GM12878 (cell line): ENCODE data around the gene SLC6A3. TPM values are rescaled to one million over a fixed set of nuclear protein-coding genes. Genes with fewer than 3 reads are reported as not detected.

Source experiments
- ATAC-seq: fragments of 200-7000 bp; cut with Tn5 transposase; 3 replicates; pipeline ENCODE4 v1.9.1; 2020; ENCODE audit warnings: mild to moderate bottlenecking, moderate library complexity
- BruUV-seq: library from RNA; stranded (reverse); fragments of 400-500 nt; replicated peaks from 2 replicates; lab custom pipeline; 2021; lab: Mats Ljungman, UMichigan
- CTCF ChIA-PET: fragments of 300-600 bp; sonication (Branson Sonifier 250); formaldehyde crosslinking; extraction: SDS; loops from one replicate; lab custom pipeline; 2021; ENCODE audit warnings: inconsistent platforms; lab: Yijun Ruan, JAX
- POLR2A ChIA-PET: fragments of 350-600 bp; formaldehyde crosslinking; extraction: SDS; loops from one replicate; lab custom pipeline; 2021; ENCODE audit warnings: inconsistent platforms; lab: Charles Lee
- RAD21 ChIA-PET: fragments of 300-600 bp; sonication (Branson Sonifier 250); formaldehyde crosslinking; loops from one replicate; lab custom pipeline; 2023; ENCODE audit warnings: antibody characterized with exemption; ENCODE audit not compliant: unreplicated experiment; lab: Charles Lee
- SMC1A ChIA-PET: fragments of 300-600 bp; sonication (Branson Sonifier 250); formaldehyde crosslinking; loops from one replicate; lab custom pipeline; 2023; ENCODE audit not compliant: unreplicated experiment, uncharacterized antibody; lab: Charles Lee
- DNase-seq: peaks from one replicate; pipeline ENCODE4 v3.0.0-alpha.2; 2011; ENCODE audit warnings: low read depth, low spot score
- FAIRE-seq: peaks from 3 replicates; lab custom pipeline; 2011; peaks lifted over from hg19 to GRCh38; lab: Jason Lieb, UNC
- H2AFZ ChIP-seq: 2 replicates; pipeline ENCODE4 v1.6.0; 2011; ENCODE audit warnings: low read depth, low read length, control low read depth; ENCODE audit not compliant: control insufficient read depth
- H3K27ac ChIP-seq: 2 replicates; pipeline ENCODE4 v1.5.1; 2011; ENCODE audit warnings: control low read depth; ENCODE audit not compliant: control insufficient read depth, insufficient read depth
- H3K27me3 ChIP-seq, 2 experiments: replicated peaks in 1 of 2; 2 replicates each; pipeline versions ENCODE4 v1.6.0 to v1.6.1; 2011; ENCODE audit warnings: low read length in 1 of 2; ENCODE audit not compliant: control insufficient read depth in 2 of 2, insufficient read depth in 2 of 2
- H3K36me3 ChIP-seq, 2 experiments: 2 replicates each; pipeline ENCODE4 v1.5.1; 2011; ENCODE audit warnings: low read length in 1 of 2; ENCODE audit not compliant: control insufficient read depth in 2 of 2, insufficient read depth in 2 of 2
- H3K4me1 ChIP-seq: 2 replicates; pipeline ENCODE4 v1.6.1; 2011; ENCODE audit warnings: mild to moderate bottlenecking, low read length, moderate library complexity, mixed read lengths; ENCODE audit not compliant: control insufficient read depth, insufficient read depth
- H3K4me2 ChIP-seq: 2 replicates; pipeline ENCODE4 v1.6.0; 2011; ENCODE audit warnings: control low read depth; ENCODE audit not compliant: control insufficient read depth, insufficient read depth
- H3K4me3 ChIP-seq: fragments of 200-600 bp; sonication (generic); 2 replicates; pipeline ENCODE4 v1.5.1; 2016
- H3K79me2 ChIP-seq: 2 replicates; pipeline ENCODE4 v1.6.0; 2011; ENCODE audit warnings: low read length; ENCODE audit not compliant: control insufficient read depth, insufficient read depth
- H3K9ac ChIP-seq: 2 replicates; pipeline ENCODE4 v1.8.0; 2011; ENCODE audit warnings: low read length, control low read depth, mixed read lengths; ENCODE audit not compliant: control insufficient read depth, insufficient read depth
- H3K9me3 ChIP-seq: replicated peaks from 3 replicates; pipeline ENCODE4 v1.5.1; 2011; ENCODE audit warnings: mild to moderate bottlenecking, low read length; ENCODE audit not compliant: control insufficient read depth, insufficient read depth
- H4K20me1 ChIP-seq: 2 replicates; pipeline ENCODE4 v1.6.0; 2011; ENCODE audit not compliant: control insufficient read depth, insufficient read depth
- BCL11A ChIP-seq: IDR thresholded peaks from 2 replicates; pipeline ENCODE4 v1.6.1; 2011; ENCODE audit warnings: low read depth, low read length
- EGR1 ChIP-seq, 2 experiments: IDR thresholded peaks; 1 replicate in 1 of 2; 2 replicates in 1 of 2; pipeline ENCODE4 v1.6.1; 2011 to 2012; ENCODE audit warnings: low read depth in 2 of 2, low read length in 2 of 2, borderline replicate concordance in 1 of 2, mild to moderate bottlenecking in 1 of 2, moderate library complexity in 1 of 2
- GABPA ChIP-seq: IDR thresholded peaks from 2 replicates; pipeline ENCODE4 v1.6.1; 2014; ENCODE audit warnings: antibody characterized with exemption, low read depth, mild to moderate bottlenecking, inconsistent platforms
- HDAC6 ChIP-seq: fragments of 200-600 bp; sonication (generic); IDR thresholded peaks from one replicate; pipeline ENCODE4 v1.8.0; 2017; ENCODE audit warnings: antibody characterized with exemption; ENCODE audit not compliant: unreplicated experiment
- PAX5 ChIP-seq: IDR thresholded peaks from 2 replicates; pipeline ENCODE4 v1.6.1; 2011; ENCODE audit warnings: low read depth, low read length, borderline replicate concordance
- SREBF1 ChIP-seq: IDR thresholded peaks from 2 replicates; pipeline ENCODE4 v1.6.1; 2012; ENCODE audit warnings: mild to moderate bottlenecking, low read length
- ZNF622 ChIP-seq: fragments of 450-650 bp; IDR thresholded peaks from 2 replicates; pipeline ENCODE4 v1.6.1; 2017; ENCODE audit warnings: mild to moderate bottlenecking, inconsistent platforms
- whole genome bisulfite sequencing: methylation state at CpG from one replicate; pipeline ENCODE4 v1.1.6; 2016; ENCODE audit warnings: low lambda C conversion rate; ENCODE audit not compliant: insufficient replicate concordance, insufficient coverage; ENCODE audit errors: missing lambda C conversion rate; 5-methylcytosine and 5-hydroxymethylcytosine counted together
- in situ Hi-C: fragments of 300-500 bp; cut with MboI; formaldehyde crosslinking; loops from 9 replicates; pipeline ENCODE4 v1.14.3; 2018; ENCODE audit warnings: mixed read lengths
- intact Hi-C: fragments of 100-400 bp; cut with micrococcal nuclease; formaldehyde crosslinking; loops from one replicate; pipeline ENCODE4 v1.14.2; 2022; ENCODE audit not compliant: unreplicated experiment
- polyA plus RNA-seq, 11 experiments: library from polyadenylated mRNA; depleted of rRNA in 4 of 11; unstranded in 6 of 11; stranded (reverse) in 5 of 11; fragments of >200 nt; fragmentation: Nextera tagmentation in 4 of 11; fragmentation: Illumina TruSeq in 1 of 11; extraction: Ambion mirVana in 4 of 11; extraction: Trizol in 1 of 11; gene quantifications; 1 replicate in 1 of 11; 2 replicates in 10 of 11; pipeline versions ENCODE4 v1.2.1 to v1.2.3, GENCODE V29; 2011 to 2016; ENCODE audit warnings: inconsistent platforms in 2 of 11, missing spikeins in 2 of 11, low read depth in 1 of 11
- total RNA-seq, 4 experiments: library from RNA; depleted of rRNA in 3 of 4; stranded (reverse); fragments of >200 nt in 3 of 4; fragmentation: Illumina TruSeq in 1 of 4; extraction: Trizol in 1 of 4; gene quantifications; 2 replicates each; pipeline versions ENCODE4 v1.2.1 to v1.2.3, GENCODE V29; 2013 to 2021
- TF ChIP-seq, protein P1 (sequence below): fragments of 450-650 bp; IDR thresholded peaks from 2 replicates; pipeline ENCODE4 v1.6.1; 2016; ENCODE audit warnings: mild to moderate bottlenecking, moderate library complexity, borderline replicate concordance
- TF ChIP-seq, protein P2 (sequence below), 3 experiments: IDR thresholded peaks in 2 of 3; conservative IDR thresholded peaks in 1 of 3; 2 replicates each; pipeline ENCODE4 v1.5.1; 2011; ENCODE audit warnings: low read depth in 3 of 3, low read length in 3 of 3, mild to moderate bottlenecking in 3 of 3, control low read depth in 2 of 3, moderate library complexity in 2 of 3, inconsistent platforms in 1 of 3, mixed read lengths in 1 of 3; ENCODE audit not compliant: control insufficient read depth in 2 of 3, insufficient read depth in 1 of 3; ENCODE audit errors: extremely low read depth in 1 of 3

SLC6A3 gene
- total and polyA plus RNA-seq, 10 of the 15 experiments (the other 5 are each of a cell fraction or from before 2014, with no cell fraction given) = 0.01 TPM; not detected in 9

DNA sequence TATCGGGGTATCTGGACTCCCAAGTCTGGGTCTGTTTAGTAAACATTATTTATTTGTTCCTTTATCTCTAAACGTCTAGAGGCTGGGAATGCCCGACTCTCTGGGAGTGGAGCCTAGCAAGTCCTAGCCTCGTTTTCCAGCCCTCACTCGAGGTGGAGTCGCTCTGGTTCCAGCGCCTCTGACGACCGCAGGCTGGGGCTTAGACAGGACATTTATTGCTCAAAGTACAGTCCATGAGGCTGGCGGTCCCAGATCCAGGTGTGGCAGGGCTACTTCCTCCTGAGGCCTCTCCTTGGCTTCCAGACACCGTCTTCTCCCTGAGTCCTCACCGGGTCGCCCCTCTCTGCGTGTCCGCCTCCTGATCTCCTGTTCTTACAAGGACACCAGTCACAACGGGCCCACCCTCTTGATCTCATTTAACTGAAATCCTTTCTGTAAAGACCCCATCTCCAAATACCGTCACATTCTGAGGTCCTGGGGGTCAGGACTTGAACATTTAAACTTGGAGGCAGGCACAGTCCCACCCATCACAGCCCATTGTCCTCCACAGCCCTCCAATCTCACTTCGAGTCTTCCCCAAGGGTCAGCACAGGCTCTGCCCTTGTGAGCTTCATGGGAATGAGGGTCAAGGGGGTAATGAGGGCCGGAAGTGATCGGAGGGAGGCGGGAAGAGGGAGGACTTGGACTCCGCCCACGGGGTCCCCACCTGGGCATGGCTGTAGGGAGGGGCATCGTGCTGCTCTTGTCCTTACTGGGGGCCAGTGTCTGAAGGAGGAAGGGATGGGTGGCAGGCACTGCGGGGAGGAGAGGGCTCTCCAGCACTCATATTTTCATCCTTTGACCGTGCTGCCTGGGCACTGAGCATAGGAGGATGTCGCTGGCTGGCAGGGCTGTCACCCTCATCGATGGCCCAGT, 88.1 kb downstream of the SLC6A3 start:
- SMC1A ChIA-PET = interaction anchor here (0.6 kb wide), 1 partner anchor 54 kb away, joined by 3 read pairs; no protein-coding TSS in a partner anchor

DNA sequence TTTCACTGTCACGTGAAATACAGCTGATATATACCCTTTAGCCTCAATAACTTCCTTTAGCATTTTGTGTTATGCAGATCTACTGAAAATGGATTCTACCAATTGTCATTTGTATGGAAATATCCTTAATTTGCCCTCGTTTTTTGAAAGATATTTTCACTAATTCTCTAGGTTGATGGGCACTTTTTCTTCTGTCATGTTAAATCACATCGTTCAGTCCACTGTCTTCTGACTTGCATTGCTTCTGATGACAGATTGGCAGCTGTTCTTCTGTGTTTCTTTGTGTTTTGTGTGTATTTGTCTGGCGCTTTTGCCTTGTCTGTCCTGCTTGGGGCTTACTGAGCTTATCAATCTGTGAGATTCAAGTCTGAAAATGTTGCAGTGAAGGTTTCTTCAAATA, 90.7 kb downstream of the SLC6A3 start:
- FAIRE-seq (no peak), DNase-seq (no peak), ATAC-seq (no peak)
- Histone ChIP-seq H3K79me2 (no peaks in the 10 kb centered on the region), H3K9ac (no peak overlapping the region), H3K4me3 (no peak overlapping the region), H3K27ac (no peak overlapping the region), H3K27me3 (peaks cover 0 to 2% of the 10 kb centered on the region in 2 experiments; a peak in 2 of 4 replicates), H3K9me3 (no peaks in the 10 kb centered on the region), H2AFZ (no peak overlapping the region), H3K4me1 (no peaks in the 10 kb centered on the region), H3K4me2 (no peak overlapping the region), H4K20me1 (no peaks in the 10 kb centered on the region), H3K36me3 (no peaks in the 10 kb centered on the region)
- CTCF ChIA-PET = interaction anchor here (0.9 to 1.3 kb wide), 3 partner anchors 26 to 298 kb away, joined by 3 read pairs; no protein-coding TSS in a partner anchor
- no TSS peak for BruUV-seq
- POLR2A ChIA-PET = no interaction called here
- 29% methylated on average over 4 of the region's 4 CpGs for WGBS
- intact Hi-C loops = no loop called here
- SMC1A ChIA-PET = interaction anchor here (0.7 to 1.3 kb wide), 3 partner anchors 9 to 112 kb away, joined by 3 to 5 read pairs (median 3); no protein-coding TSS in a partner anchor
- in situ Hi-C loops = no loop called here
- RAD21 ChIA-PET = no interaction called here
- TF ChIP-seq ZNF622 (no peak), GABPA (no peak), PAX5 (no peak), SREBF1 (no peak), HDAC6 (no peak), EGR1 (IDR thresholded peaks at IDR 0.05; ENCODE audit: borderline replicate concordance in 1 of 2, low read depth in 2 of 2, low read length in 2 of 2) (no peak)
- TF ChIP-seq, protein P1, sequence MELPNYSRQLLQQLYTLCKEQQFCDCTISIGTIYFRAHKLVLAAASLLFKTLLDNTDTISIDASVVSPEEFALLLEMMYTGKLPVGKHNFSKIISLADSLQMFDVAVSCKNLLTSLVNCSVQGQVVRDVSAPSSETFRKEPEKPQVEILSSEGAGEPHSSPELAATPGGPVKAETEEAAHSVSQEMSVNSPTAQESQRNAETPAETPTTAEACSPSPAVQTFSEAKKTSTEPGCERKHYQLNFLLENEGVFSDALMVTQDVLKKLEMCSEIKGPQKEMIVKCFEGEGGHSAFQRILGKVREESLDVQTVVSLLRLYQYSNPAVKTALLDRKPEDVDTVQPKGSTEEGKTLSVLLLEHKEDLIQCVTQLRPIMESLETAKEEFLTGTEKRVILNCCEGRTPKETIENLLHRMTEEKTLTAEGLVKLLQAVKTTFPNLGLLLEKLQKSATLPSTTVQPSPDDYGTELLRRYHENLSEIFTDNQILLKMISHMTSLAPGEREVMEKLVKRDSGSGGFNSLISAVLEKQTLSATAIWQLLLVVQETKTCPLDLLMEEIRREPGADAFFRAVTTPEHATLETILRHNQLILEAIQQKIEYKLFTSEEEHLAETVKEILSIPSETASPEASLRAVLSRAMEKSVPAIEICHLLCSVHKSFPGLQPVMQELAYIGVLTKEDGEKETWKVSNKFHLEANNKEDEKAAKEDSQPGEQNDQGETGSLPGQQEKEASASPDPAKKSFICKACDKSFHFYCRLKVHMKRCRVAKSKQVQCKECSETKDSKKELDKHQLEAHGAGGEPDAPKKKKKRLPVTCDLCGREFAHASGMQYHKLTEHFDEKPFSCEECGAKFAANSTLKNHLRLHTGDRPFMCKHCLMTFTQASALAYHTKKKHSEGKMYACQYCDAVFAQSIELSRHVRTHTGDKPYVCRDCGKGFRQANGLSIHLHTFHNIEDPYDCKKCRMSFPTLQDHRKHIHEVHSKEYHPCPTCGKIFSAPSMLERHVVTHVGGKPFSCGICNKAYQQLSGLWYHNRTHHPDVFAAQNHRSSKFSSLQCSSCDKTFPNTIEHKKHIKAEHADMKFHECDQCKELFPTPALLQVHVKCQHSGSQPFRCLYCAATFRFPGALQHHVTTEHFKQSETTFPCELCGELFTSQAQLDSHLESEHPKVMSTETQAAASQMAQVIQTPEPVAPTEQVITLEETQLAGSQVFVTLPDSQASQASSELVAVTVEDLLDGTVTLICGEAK = no peak
- TF ChIP-seq, protein P2, sequence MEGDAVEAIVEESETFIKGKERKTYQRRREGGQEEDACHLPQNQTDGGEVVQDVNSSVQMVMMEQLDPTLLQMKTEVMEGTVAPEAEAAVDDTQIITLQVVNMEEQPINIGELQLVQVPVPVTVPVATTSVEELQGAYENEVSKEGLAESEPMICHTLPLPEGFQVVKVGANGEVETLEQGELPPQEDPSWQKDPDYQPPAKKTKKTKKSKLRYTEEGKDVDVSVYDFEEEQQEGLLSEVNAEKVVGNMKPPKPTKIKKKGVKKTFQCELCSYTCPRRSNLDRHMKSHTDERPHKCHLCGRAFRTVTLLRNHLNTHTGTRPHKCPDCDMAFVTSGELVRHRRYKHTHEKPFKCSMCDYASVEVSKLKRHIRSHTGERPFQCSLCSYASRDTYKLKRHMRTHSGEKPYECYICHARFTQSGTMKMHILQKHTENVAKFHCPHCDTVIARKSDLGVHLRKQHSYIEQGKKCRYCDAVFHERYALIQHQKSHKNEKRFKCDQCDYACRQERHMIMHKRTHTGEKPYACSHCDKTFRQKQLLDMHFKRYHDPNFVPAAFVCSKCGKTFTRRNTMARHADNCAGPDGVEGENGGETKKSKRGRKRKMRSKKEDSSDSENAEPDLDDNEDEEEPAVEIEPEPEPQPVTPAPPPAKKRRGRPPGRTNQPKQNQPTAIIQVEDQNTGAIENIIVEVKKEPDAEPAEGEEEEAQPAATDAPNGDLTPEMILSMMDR (IDR thresholded peaks at IDR 0.05 in 2 of 3, conservative IDR thresholded peaks at IDR 0.05 in 1 of 3; ENCODE audit: control insufficient read depth in 2 of 3, extremely low read depth in 1 of 3, insufficient read depth in 1 of 3, low read depth in 3 of 3, low read length in 3 of 3) = no peak

More for the DNA sequence above, 88.1 kb downstream of the SLC6A3 start:
- CTCF ChIA-PET = no interaction called here
- no peak overlapping the region for H3K9ac ChIP-seq
- no peaks in the 10 kb centered on the region for H3K9me3 ChIP-seq
- no peak for TF ChIP-seq BCL11A
- TF ChIP-seq PAX5 = no peak
- intact Hi-C loops (no loop called here), in situ Hi-C loops (no loop called here)
- no peaks in the 10 kb centered on the region for H3K36me3 ChIP-seq
- no peaks in the 10 kb centered on the region for H3K79me2 ChIP-seq
- POLR2A ChIA-PET = no interaction called here
- WGBS = 35% methylated on average over 28 of the region's 28 CpGs
- H3K27ac ChIP-seq = no peak overlapping the region
- no peak overlapping the region for H3K4me3 ChIP-seq
- H3K27me3 ChIP-seq = peaks cover 0 to 2% of the 10 kb centered on the region in 2 experiments; a peak in 3 of 4 replicates
- no peaks in the 10 kb centered on the region for H3K4me1 ChIP-seq
- no peak overlapping the region for H3K4me2 ChIP-seq
- no peak for FAIRE-seq
- DNase-seq = no peak
- BruUV-seq = no TSS peak
- H2AFZ ChIP-seq = no peak overlapping the region
- RAD21 ChIA-PET = no interaction called here
- no peaks in the 10 kb centered on the region for H4K20me1 ChIP-seq
- no peak for ATAC-seq
